GM12892 (cell line): Measurements from ENCODE around the gene AOC3.

ENCODE experiments used
- DNase-seq: peaks from one replicate; pipeline ENCODE4 v3.0.0; 2011; ENCODE audit not compliant: insufficient read length
- FAIRE-seq: peaks from 2 replicates; lab custom pipeline; 2011; peaks lifted over from hg19 to GRCh38; lab: Jason Lieb, UNC
- POLR2A ChIP-seq: IDR thresholded peaks from 2 replicates; pipeline ENCODE4 v1.6.1; 2011; ENCODE audit warnings: low read depth, low read length, control low read depth
- POLR2AphosphoS5 ChIP-seq: IDR thresholded peaks from 2 replicates; pipeline ENCODE4 v1.6.1; 2011; ENCODE audit warnings: low read depth, low read length, control low read depth
- TAF1 ChIP-seq: IDR thresholded peaks from 2 replicates; pipeline ENCODE4 v1.6.1; 2011; ENCODE audit warnings: low read depth, mild to moderate bottlenecking, control low read depth, low read length, borderline replicate concordance

Gene AOC3

DNA sequence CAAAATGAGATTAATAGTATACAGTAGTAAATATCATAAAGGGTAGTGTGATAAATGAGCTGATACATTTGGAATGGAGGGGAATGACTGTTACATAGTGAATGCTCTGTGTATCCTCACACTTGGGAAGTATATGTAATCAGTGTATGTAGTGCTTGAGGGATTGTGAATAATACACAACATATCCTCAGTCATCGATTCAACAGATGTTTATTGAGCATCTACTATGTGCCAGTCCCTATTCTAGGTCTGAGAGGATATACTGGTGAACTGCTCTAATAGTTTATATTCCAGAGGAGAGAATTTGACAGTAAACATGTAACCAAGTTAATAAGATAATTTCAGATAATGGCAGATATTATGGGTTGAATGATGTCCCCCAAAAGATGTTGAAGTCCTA, 23.5 kb upstream of the AOC3 start:
- FAIRE-seq: no peak
- no peak for TF ChIP-seq POLR2A
- TF ChIP-seq TAF1: no peak
- TF ChIP-seq POLR2AphosphoS5: no peak
- DNase-seq: no peak

DNA sequence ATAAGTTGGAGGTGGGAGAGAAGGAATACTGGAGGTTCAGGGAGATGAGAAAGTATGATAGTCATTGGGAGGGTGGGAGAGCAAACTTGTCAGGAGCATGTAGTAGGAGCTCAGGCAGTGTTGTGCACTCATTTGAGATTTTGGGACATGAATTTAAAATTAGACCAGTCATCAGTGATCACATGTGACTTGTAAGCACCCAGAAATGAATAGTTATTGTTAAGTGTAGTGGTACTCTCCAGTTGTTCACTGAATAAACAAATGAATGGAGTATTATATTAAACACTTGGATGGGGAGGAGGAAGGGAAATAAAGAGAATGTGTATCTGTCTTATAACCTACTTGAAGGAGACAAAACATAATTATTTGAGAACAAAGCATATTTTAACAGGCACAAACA, 20.0 kb upstream of the AOC3 start:
- TF ChIP-seq POLR2A (no peak), TAF1 (no peak), POLR2AphosphoS5 (no peak)
- DNase-seq (no peak), FAIRE-seq (no peak)

DNA sequence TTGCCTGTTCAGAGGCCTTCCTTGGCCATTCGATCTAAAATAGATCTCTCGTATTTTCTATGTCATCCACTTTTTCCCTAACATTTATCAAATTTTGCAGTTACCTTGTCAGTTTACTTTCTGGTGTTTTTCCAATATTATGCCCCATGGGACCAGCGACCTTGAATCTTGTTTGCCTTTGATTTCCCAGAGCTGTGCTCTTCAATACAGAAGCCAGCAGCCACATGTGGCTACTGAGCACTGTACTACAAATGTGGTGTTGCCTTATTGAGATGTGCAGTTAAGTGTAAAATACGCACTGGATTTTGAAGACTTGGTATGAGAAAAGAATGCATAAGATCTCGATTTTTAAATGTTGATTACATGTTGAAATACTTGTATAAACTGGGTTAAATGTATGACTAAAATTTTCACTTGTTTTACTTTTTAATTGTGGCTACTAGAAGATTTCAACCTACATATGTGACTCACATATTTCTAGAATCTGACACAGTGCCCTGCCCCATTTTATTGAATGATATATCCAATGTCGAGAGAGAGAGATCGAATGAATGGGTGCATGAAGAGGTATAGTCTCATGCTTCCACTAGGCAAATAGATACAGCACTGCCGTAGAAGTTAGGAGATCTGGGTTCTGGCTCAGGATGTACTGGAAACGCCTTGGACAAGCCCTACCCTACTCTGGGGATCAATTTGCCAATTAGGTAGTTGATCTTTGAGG, 18.6 kb upstream of the AOC3 start:
- FAIRE-seq: no peak
- TF ChIP-seq TAF1 (no peak), POLR2AphosphoS5 (no peak), POLR2A (no peak)
- no peak for DNase-seq

DNA sequence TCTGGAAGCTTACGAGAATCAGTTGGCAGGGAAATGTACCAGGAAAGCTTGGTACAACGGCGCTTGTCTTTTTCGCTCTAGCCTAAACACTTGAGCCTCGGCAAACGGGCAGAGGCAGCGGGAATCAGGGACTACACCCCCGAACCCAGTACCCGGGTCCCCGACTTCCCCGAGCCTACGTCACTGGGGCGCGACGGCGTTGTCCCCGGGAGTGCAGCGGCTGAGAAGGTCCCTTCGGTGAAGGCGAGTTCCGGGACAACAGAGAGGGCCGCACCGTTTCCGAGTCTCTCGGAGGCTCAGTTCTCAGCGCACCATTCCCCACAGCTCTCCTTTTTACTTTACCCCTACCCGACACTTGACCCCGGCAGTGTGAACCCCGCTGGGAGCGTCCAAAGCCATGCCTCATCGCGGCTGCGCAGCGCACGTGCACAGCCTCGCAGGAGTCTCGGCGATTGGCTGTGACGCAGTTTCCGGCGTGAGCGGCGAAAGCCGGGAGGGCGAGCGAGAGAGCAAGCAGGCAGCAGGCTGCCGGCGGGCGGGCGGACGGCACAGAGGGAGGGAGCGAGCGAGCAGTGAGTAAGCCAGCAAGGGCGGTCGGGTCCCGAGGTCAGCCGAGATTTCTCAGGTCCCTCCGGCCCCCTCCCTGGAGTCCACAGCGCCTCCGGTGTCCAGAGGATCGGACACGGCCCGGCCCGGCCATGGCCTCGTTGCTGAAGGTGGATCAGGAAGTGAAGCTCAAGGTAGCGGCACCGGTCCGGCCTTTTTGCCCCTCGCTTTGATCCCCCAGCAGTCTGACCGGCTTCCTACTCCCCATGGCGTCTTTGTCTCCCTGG, 17.8 kb upstream of the AOC3 start, which contains the start of gene PSME3:
Gene PSME3 (plus strand): TSS at position 464 of the 833 bp plus-strand sequence. CDS start 235 bp downstream, at position 699.
- DNase-seq: peak; percentile 95
- TF ChIP-seq POLR2A (peak; percentile 96), POLR2AphosphoS5 (peak; percentile 96), TAF1 (peak; percentile 41; the same call in 1 of the 2 replicates)
- FAIRE-seq: peak; percentile 96

DNA sequence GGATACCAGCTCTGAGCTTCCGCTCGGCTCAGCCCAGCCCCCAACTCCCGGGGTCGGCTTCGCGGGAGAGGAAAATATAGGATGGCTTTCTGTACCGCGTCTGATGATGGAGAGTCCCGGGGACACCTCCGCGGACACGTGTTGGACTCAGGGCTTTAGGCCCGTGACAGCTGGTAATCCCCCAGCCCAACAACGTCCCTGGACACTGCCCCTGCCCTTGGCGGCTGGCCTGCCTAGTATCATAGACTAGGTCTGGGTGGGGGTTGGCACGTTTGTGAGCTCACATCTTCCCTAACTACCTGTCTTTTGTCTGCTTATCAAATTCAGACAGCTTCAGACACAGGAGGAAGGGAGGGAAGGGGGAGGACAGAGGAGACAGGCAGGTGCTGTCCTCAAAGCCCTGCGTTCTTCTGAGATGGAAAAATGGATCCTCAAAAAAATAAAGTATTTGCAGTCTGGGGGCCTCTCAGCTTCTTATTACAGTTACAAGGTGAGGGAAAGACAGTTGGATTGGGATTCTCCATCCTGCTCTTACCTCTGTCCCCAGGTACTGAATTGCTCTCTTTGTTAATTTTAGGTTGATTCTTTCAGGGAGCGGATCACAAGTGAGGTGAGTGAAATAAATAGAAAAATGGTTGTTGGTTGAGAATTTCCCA, 17.1 kb upstream of the AOC3 start:
- FAIRE-seq: no peak
- no peak for TF ChIP-seq POLR2AphosphoS5
- TF ChIP-seq TAF1: no peak
- no peak for TF ChIP-seq POLR2A
- DNase-seq: no peak

DNA sequence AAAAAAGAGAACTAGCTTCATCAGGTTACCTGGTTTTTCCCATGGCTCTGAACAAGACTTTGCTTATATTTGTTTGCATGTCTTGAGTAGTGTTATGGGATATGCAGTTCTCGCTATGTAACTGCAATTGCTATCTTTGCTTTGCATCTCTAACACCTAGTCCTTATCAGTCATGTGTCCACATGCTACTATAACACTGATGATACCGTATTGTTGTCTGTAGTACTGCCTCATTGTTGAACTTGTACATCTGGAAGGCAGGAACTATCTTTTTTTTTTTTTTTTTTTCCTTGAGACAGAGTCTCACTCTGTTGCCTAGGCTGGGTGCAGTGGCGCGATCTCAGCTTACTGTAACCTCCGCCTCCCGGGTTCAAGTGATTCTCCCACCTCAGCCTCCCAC, 15.3 kb upstream of the AOC3 start:
- FAIRE-seq (no peak), DNase-seq (no peak)
- TF ChIP-seq TAF1: no peak
- no peak for TF ChIP-seq POLR2AphosphoS5
- TF ChIP-seq POLR2A: no peak

DNA sequence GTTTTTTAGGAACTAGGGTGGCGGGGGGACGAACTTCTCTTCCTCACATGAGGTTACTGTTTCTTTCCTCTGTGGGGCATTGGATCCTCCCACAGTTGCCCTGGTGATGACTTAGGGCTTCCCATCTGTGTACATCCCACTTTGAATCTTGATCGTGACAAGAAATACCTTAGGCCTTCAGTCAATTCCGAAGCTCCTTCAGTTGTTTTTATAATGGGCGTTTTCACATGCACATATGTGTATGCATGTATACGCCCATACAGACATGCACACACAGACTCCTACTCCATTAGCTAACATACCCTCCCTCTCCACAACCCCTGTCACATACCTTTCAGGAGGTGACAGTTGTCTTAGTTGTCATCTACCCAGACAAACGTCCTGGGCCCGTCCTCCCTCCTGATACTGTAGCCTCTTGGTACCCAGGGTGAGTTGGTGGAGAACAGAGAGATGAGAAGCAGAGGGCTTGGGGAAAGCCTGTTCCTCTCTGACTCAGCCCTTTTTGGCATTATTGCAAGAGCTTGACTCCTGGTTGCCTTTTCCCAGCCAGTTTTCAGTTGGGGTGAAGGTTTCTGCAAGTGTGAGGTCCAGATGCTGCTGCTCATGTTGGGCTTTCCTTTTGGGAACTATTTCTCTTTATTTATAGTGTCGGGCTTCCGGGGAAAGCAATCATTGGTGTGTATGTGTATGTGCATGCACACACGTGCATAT, 8.9 kb upstream of the AOC3 start:
- FAIRE-seq (no peak), DNase-seq (no peak)
- no peak for TF ChIP-seq TAF1
- no peak for TF ChIP-seq POLR2AphosphoS5
- no peak for TF ChIP-seq POLR2A

DNA sequence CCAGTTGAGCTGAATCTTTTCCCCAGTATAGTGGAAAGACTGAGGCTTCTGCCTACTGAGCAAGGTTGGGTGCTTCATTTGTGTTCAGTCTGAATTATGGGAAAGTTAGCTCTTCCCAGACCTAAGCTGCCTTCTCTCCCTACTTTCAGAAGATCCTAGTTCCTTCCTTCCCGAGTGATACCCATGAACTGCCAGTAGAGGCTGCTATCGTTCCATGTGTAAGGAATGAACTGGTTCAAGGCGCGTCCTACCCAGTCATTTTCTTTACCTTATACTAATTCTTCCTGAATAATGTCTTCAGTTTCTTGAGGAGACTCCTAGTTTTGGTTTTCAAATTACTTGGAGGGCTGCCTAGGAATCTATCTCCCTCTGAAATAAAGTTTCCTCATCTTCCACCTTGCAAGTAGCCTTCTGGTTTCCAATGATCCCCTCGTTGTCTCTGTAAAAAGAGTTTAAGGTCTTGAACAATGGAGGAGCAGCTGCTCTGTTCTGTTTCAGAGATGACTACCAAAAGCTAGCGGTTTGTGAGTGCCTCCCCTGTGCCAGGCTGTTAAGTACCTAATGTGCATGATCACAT, 7.6 kb upstream of the AOC3 start:
- DNase-seq (no peak), FAIRE-seq (no peak)
- TF ChIP-seq POLR2AphosphoS5 (no peak), POLR2A (no peak), TAF1 (no peak)

DNA sequence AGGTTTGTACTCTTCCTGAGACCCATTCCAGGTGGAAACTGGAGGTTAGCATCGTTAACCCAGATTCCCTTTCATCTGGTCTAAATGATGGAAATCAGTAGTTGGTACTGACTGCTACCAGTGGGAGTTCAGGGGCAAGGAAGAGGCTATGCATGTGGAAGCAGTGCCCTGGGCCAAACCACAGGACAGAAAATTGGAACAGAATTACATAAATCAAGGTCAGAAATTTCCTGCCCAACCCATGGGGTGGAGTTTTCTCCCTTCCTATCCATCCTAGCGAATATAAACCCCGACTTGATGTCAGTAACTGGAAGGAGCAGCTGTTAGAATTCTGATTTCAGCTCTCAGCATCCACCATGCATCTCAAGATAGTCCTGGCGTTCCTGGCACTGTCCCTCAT, 6.7 kb upstream of the AOC3 start, which contains the start of gene AOC2:
Gene AOC2 (plus strand): TSS at position 310 of the 400 bp plus-strand sequence. CDS start 47 bp downstream, at position 357.
- TF ChIP-seq POLR2AphosphoS5: no peak
- TF ChIP-seq POLR2A: no peak; the same call in 1 of the 2 replicates
- DNase-seq (no peak), FAIRE-seq (no peak)

DNA sequence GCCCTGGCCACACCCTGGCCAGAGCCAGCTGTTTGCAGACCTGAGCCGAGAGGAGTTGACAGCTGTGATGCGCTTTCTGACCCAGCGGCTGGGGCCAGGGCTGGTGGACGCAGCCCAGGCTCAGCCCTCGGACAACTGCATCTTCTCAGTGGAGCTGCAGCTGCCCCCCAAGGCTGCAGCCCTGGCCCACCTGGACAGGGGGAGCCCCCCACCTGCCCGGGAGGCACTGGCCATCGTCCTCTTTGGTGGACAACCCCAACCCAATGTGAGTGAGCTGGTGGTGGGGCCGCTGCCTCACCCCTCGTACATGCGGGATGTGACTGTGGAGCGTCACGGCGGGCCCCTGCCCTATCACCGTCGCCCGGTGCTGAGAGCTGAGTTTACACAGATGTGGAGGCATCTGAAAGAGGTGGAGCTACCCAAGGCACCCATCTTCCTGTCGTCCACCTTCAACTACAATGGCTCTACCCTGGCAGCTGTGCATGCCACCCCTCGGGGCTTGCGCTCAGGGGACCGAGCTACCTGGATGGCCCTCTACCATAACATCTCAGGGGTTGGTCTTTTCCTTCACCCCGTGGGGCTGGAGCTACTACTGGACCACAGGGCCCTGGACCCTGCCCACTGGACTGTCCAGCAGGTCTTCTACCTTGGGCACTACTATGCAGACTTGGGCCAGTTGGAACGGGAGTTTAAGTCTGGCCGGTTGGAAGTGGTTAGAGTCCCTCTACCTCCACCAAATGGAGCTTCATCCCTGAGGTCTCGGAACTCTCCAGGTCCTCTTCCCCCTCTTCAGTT, 6.0 kb upstream of the AOC3 start:
- FAIRE-seq (no peak), DNase-seq (no peak)
- TF ChIP-seq POLR2AphosphoS5 (peak; percentile 65), TAF1 (no peak), POLR2A (no peak)
